HFF-Myc (cell line): ENCODE data around the gene RPRD1B.

ENCODE experiments used
- DNase-seq: peaks from one replicate; pipeline ENCODE4 v3.0.0-alpha.2; 2011; ENCODE audit warnings: low read depth; ENCODE audit errors: extremely low read depth
- H3K4me3 ChIP-seq: replicated peaks from 2 replicates; pipeline ENCODE4 v1.5.1; 2011; ENCODE audit warnings: low read depth, mild to moderate bottlenecking, control low read depth, low read length
- CTCF ChIP-seq: IDR thresholded peaks from 2 replicates; pipeline ENCODE4 v1.5.1; 2012; ENCODE audit warnings: mild to moderate bottlenecking, low read depth, low read length, control low read depth; ENCODE audit errors: missing control alignments

RPRD1B gene

GRCh38 chr20:38089500-38089899 lies 56.0 kb downstream of the RPRD1B start:
- DNase-seq = no peak
- no peak for TF ChIP-seq CTCF
- no peak overlapping the region for H3K4me3 ChIP-seq

GRCh38 chr20:38090061-38090460 lies 56.5 kb downstream of the RPRD1B start:
- H3K4me3 ChIP-seq = no peak overlapping the region
- no peak for TF ChIP-seq CTCF
- no peak for DNase-seq

- DNase-seq = no peak
- no peak for TF ChIP-seq CTCF
- H3K4me3 ChIP-seq = no peak overlapping the region
Observed at GRCh38 chr20:38091441-38092216, 58.1 kb downstream of the RPRD1B start.

- TF ChIP-seq CTCF = no peak
- no peak overlapping the region for H3K4me3 ChIP-seq
- DNase-seq = no peak
Observed at GRCh38 chr20:38092260-38092857, 58.8 kb downstream of the RPRD1B start.

GRCh38 chr20:38092915-38093314 lies 59.4 kb downstream of the RPRD1B start:
- no peak for TF ChIP-seq CTCF
- DNase-seq = no peak
- no peak overlapping the region for H3K4me3 ChIP-seq

- H3K4me3 ChIP-seq = no peak overlapping the region
- no peak for DNase-seq
- no peak for TF ChIP-seq CTCF
Observed at GRCh38 chr20:38093641-38094077, 60.1 kb downstream of the RPRD1B start.
